ENCODE results near the gene HEATR3. TPM values are rescaled to one million over a fixed set of nuclear protein-coding genes. Genes with fewer than 3 reads are reported as not detected.

Gene HEATR3
- total and polyA plus RNA-seq, 2 of the 13 experiments (the other 11 are each of a cell fraction or from before 2014, with no cell fraction given): 22.4 to 52.4 TPM

DNA sequence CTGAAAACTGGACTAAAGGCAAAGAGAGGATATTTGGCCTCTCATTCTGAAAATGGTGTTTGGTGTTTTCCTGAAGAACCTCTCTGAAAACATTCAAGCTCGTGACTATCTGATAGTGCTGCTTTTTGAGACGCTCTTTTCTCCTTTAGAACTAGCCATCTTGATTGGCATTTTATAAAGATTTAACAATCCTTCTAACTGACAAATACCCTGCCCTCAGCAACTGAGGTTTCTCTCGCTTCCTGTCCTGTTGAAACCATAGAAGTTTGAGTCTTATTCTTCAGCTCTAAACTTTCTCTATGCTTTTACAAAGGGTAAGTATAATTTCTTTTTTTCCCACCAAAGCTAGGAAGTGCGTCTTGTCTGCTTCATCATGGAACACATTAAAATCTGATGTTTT is 27.5 kb upstream of the HEATR3 start:
- POLR2A ChIA-PET: interaction anchor here (1.6 to 1.8 kb wide), 2 partner anchors 13 to 28 kb away, joined by 8 to 9 read pairs; partner anchors contain the start of genes CNEP1R1 and HEATR3
- H3K4me1 ChIP-seq (ENCODE audit: insufficient read depth, low read length): peaks cover 67% of the 10 kb centered on the region
- no peak overlapping the region for H3K4me3 ChIP-seq (replicated peaks in 1 of 3; ENCODE audit: insufficient read depth in 1 of 3, low read depth in 2 of 3, low read length in 3 of 3)
- TF ChIP-seq AGO2 (optimal IDR thresholded peaks at IDR 0.05; ENCODE audit: low read depth, low read length): peak; percentile 31
- no peak for TF ChIP-seq ZEB1 (IDR thresholded peaks at IDR 0.05; ENCODE audit: insufficient replicate concordance, low read depth)
- TF ChIP-seq CHCHD3 (CRISPR knock-in tag; IDR thresholded peaks at IDR 0.05): no peak
- no peak overlapping the region for H3K4me2 ChIP-seq (ENCODE audit: low read depth, low read length)
- no TSS peak for BruUV-seq (replicated peaks)
- WGBS (ENCODE audit: low lambda C conversion rate): 94% methylated on average over 4 of the region's 4 CpGs
- H3K27ac ChIP-seq (ENCODE audit: extremely low read length, insufficient read depth, low read length): no peak overlapping the region
- no peaks in the 10 kb centered on the region for H3K27me3 ChIP-seq (ENCODE audit: control insufficient read depth in 1 of 2, insufficient read depth in 2 of 2, low read length in 2 of 2)
- DNase-seq (ENCODE audit: low spot score) (no peak), ATAC-seq (no peak), FAIRE-seq (no peak)
- no peaks in the 10 kb centered on the region for H3K9me3 ChIP-seq (ENCODE audit: low read length)
- in situ Hi-C loops (cut with HindIII; ENCODE audit: extremely low pct_ligation_motif_present, low pct_unique_long_range_greater_than_20kb) (loop anchor here (25.0 kb wide), 1 partner anchor 324 kb away; the partner anchor contains the start of gene BRD7), intact Hi-C loops (cut with micrococcal nuclease; ENCODE audit: unreplicated experiment) (no loop called here)
- CTCF ChIA-PET (ENCODE audit: low intra/inter-chr PET ratio, low total read pairs): no interaction called here
- H3K36me3 ChIP-seq (replicated peaks in 1 of 2; ENCODE audit: control insufficient read depth in 1 of 2, insufficient read depth in 2 of 2, low read length in 2 of 2): peaks cover 1 to 7% of the 10 kb centered on the region in 2 experiments; a peak in 3 of 5 replicates
- no peak overlapping the region for H2AFZ ChIP-seq (ENCODE audit: low read length)
- H3K9ac ChIP-seq (ENCODE audit: insufficient read depth, low read depth, low read length): no peak overlapping the region
- no peaks in the 10 kb centered on the region for H3K79me2 ChIP-seq (ENCODE audit: insufficient read depth, low read length)
- H4K20me1 ChIP-seq (ENCODE audit: insufficient read depth, low read length): no peaks in the 10 kb centered on the region

DNA sequence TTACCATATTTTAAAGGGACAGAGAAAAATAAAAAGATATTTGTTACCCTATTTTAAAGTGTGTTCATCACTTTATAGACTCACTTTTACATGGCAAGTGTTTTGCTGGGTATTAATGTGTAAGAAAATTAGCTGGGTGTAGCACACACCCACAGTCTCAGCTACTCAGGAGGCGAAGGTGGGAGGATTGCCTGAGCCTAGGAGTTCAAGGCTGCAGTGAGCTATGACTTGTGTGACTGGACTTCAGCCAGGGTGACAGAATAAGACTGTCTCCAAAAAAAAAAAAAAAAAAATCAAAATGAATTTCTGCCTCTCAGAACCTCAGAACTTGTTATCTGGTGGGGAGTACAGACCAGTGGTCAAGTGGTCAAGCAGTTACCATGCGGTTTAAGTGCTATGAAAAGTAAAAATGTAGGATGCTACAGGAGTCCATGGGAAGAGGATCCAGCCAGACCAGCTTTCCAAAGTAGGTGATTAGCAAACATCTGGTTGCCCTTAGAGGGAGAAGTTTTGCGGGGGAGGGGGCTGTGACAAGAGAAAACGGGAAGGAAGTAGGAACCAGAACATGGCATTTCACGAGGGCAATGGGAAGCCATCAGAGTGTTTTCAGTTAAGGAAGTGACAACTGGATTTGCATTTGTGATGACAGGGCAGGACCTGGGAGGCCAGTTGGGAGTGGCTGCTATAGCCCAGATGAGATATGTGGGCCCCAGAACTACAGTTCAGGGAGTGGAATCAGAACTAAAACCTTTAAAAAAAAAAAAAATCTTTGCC is 26.8 kb upstream of the HEATR3 start:
- peaks cover 0 to 6% of the 10 kb centered on the region in 2 experiments; a peak in 3 of 5 replicates for H3K36me3 ChIP-seq (replicated peaks in 1 of 2; ENCODE audit: control insufficient read depth in 1 of 2, insufficient read depth in 2 of 2, low read length in 2 of 2)
- no peak for DNase-seq (ENCODE audit: low spot score)
- H3K4me2 ChIP-seq (ENCODE audit: low read depth, low read length): no peak overlapping the region
- no peak overlapping the region for H3K9ac ChIP-seq (ENCODE audit: insufficient read depth, low read depth, low read length)
- in situ Hi-C loops (cut with HindIII; ENCODE audit: extremely low pct_ligation_motif_present, low pct_unique_long_range_greater_than_20kb) (loop anchor here (25.0 kb wide), 1 partner anchor 323 kb away; the partner anchor contains the start of gene BRD7), intact Hi-C loops (cut with micrococcal nuclease; ENCODE audit: unreplicated experiment) (no loop called here)
- 93% methylated on average over 5 of the region's 5 CpGs for WGBS (ENCODE audit: low lambda C conversion rate)
- BruUV-seq (replicated peaks): no TSS peak
- no peak overlapping the region for H3K4me3 ChIP-seq (replicated peaks in 1 of 3; ENCODE audit: insufficient read depth in 1 of 3, low read depth in 2 of 3, low read length in 3 of 3)
- no peak overlapping the region for H2AFZ ChIP-seq (ENCODE audit: low read length)
- 0 out of 5 replicates have a peak, but pooled peaks cover 0 to under 1% of the 10 kb centered on the region in 2 experiments for H3K27me3 ChIP-seq (ENCODE audit: control insufficient read depth in 1 of 2, insufficient read depth in 2 of 2, low read length in 2 of 2)
- no peak for FAIRE-seq
- no peaks in the 10 kb centered on the region for H3K9me3 ChIP-seq (ENCODE audit: low read length)
- H3K79me2 ChIP-seq (ENCODE audit: insufficient read depth, low read length): no peaks in the 10 kb centered on the region
- H3K4me1 ChIP-seq (ENCODE audit: insufficient read depth, low read length): peaks cover 67% of the 10 kb centered on the region
- H4K20me1 ChIP-seq (ENCODE audit: insufficient read depth, low read length): no peaks in the 10 kb centered on the region
- ChIA-PET POLR2A (interaction anchor here (1.6 to 1.8 kb wide), 2 partner anchors 14 to 27 kb away, joined by 8 to 9 read pairs; partner anchors contain the start of genes CNEP1R1 and HEATR3), CTCF (ENCODE audit: low intra/inter-chr PET ratio, low total read pairs) (no interaction called here)
- H3K27ac ChIP-seq (ENCODE audit: extremely low read length, insufficient read depth, low read length): no peak overlapping the region
- ATAC-seq: no peak
- no peak for TF ChIP-seq ZFP62 (CRISPR knock-in tag; IDR thresholded peaks at IDR 0.05)
- no peak for TF ChIP-seq MTF2 (CRISPR knock-in tag; IDR thresholded peaks at IDR 0.05; ENCODE audit: borderline replicate concordance)
- no peak for TF ChIP-seq REPIN1 (CRISPR knock-in tag; IDR thresholded peaks at IDR 0.05; ENCODE audit: borderline replicate concordance, low read depth)
- TF ChIP-seq ZNF20 (CRISPR knock-in tag; IDR thresholded peaks at IDR 0.05): 0 out of 2 replicates have a peak, but pooled peaks have one; percentile 12
- TF ChIP-seq, protein P1, sequence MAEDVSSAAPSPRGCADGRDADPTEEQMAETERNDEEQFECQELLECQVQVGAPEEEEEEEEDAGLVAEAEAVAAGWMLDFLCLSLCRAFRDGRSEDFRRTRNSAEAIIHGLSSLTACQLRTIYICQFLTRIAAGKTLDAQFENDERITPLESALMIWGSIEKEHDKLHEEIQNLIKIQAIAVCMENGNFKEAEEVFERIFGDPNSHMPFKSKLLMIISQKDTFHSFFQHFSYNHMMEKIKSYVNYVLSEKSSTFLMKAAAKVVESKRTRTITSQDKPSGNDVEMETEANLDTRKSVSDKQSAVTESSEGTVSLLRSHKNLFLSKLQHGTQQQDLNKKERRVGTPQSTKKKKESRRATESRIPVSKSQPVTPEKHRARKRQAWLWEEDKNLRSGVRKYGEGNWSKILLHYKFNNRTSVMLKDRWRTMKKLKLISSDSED (CRISPR knock-in tag; IDR thresholded peaks at IDR 0.05): no peak
- no peak for TF ChIP-seq IKZF4 (CRISPR knock-in tag; IDR thresholded peaks at IDR 0.05; ENCODE audit: borderline replicate concordance, low read depth, not compliant biosample characterization)
- TF ChIP-seq, protein P2, sequence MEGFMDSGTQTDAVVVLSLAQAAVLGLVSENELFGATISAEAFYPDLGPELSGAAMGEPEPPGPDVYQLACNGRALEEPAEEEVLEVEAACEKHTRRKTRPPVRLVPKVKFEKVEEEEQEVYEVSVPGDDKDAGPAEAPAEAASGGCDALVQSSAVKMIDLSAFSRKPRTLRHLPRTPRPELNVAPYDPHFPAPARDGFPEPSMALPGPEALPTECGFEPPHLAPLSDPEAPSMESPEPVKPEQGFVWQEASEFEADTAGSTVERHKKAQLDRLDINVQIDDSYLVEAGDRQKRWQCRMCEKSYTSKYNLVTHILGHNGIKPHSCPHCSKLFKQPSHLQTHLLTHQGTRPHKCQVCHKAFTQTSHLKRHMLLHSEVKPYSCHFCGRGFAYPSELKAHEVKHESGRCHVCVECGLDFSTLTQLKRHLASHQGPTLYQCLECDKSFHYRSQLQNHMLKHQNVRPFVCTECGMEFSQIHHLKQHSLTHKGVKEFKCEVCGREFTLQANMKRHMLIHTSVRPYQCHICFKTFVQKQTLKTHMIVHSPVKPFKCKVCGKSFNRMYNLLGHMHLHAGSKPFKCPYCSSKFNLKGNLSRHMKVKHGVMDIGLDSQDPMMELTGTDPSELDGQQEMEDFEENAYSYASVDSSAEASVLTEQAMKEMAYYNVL (CRISPR knock-in tag; IDR thresholded peaks at IDR 0.05; ENCODE audit: borderline replicate concordance): peak; percentile 34; the same call in 1 of the 2 replicates
- no peak for TF ChIP-seq ATF7 (IDR thresholded peaks at IDR 0.05)
- TF ChIP-seq ATF7 (CRISPR knock-in tag; IDR thresholded peaks at IDR 0.05): no peak
- TF ChIP-seq POLR2G (IDR thresholded peaks at IDR 0.05; ENCODE audit: low read depth, low read length): 0 out of 2 replicates have a peak, but pooled peaks have one; percentile 21
- TF ChIP-seq HIVEP1 (CRISPR knock-in tag; IDR thresholded peaks at IDR 0.05): 0 out of 2 replicates have a peak, but pooled peaks have one; percentile 33

Data from HepG2 (cell line).